Esophagus squamous epithelium (tissue), 5 donors: ENCODE measurements around the gene LRAT. TPM values are rescaled to one million over a fixed set of nuclear protein-coding genes. Genes with fewer than 3 reads are reported as not detected.
A peak's percentile ranks its signal among the peaks of the same experiment; 100 is the strongest.

Experiments used
- DNase-seq: peaks from one replicate; lab custom pipeline; 2025; lab: John Stamatoyannopoulos, UW
- H3K27ac ChIP-seq, 4 donors: fragments of 200-600 bp; sonication (generic); one replicate each; pipeline ENCODE4 v1.5.1; 2016 to 2019; ENCODE audit warnings: mild to moderate bottlenecking in 1 of 4
- H3K27me3 ChIP-seq, 4 donors: fragments of 200-600 bp; sonication (generic); 1 replicate in 3 of 4; 2 replicates in 1 of 4; pipeline versions ENCODE4 v1.5.1 to v1.6.0; 2017 to 2021; ENCODE audit warnings: antibody characterized with exemption in 1 of 4
- H3K36me3 ChIP-seq, 3 donors: fragments of 200-600 bp; sonication (generic); one replicate each; pipeline ENCODE4 v1.5.1; 2016 to 2019
- H3K4me1 ChIP-seq, 3 donors: fragments of 200-600 bp; sonication (generic); one replicate each; pipeline ENCODE4 v1.5.1; 2017 to 2019
- H3K4me3 ChIP-seq, 4 donors: fragments of 200-600 bp; sonication (generic); 1 replicate in 3 of 4; 2 replicates in 1 of 4; pipeline ENCODE4 v1.5.1; 2016 to 2019; ENCODE audit warnings: mild to moderate bottlenecking in 2 of 4, moderate library complexity in 1 of 4
- H3K9me3 ChIP-seq, 3 donors: fragments of 200-600 bp; sonication (generic); one replicate each; pipeline ENCODE4 v1.5.1; 2016 to 2019
- CTCF ChIP-seq, 6 experiments: fragments of 450-650 bp in 4 of 6; fragments of 200-600 bp in 2 of 6; sonication (generic) in 2 of 6; IDR thresholded peaks; one replicate each; pipeline ENCODE4 v1.5.1; 2016 to 2019; ENCODE audit warnings: antibody characterized with exemption in 6 of 6, mild to moderate bottlenecking in 4 of 6, moderate library complexity in 4 of 6
- POLR2A ChIP-seq, 4 donors: fragments of 450-650 bp; IDR thresholded peaks; one replicate each; pipeline ENCODE4 v1.6.1; 2017; ENCODE audit warnings: antibody characterized with exemption in 4 of 4, mild to moderate bottlenecking in 4 of 4, moderate library complexity in 3 of 4
- WGBS, 2 donors: methylation state at CpG; one replicate each; pipeline ENCODE4 v1.1.5; 2018; 5-methylcytosine and 5-hydroxymethylcytosine counted together
- intact Hi-C: fragments of 100-400 bp; cut with DNase I; formaldehyde crosslinking; loops from one replicate; pipeline ENCODE4 v1.15.0; 2022
- total RNA-seq, 4 donors: library from RNA; depleted of rRNA; stranded (reverse); fragments of >200 nt; gene quantifications; one replicate each; pipeline ENCODE4 v1.1.0, GENCODE V29; 2016
- donor health status: DM: yes; HTN: yes; CAD: no.

The LRAT gene
- total RNA-seq, 4 donors from 2014 or later: 0.19 to 0.88 (median 0.32) TPM; not detected in 1

GRCh38 chr4:154740462-154740861, 3.3 kb upstream of the LRAT start:
- peaks cover 0 to 56% (median 13%) of the 10 kb centered on the region in 4 donors for H3K27me3 ChIP-seq
- DNase-seq: no peak

GRCh38 chr4:154741131-154741665, 2.6 kb upstream of the LRAT start:
- TF ChIP-seq CTCF (IDR thresholded peaks at IDR 0.05): no peak
- TF ChIP-seq POLR2A (IDR thresholded peaks at IDR 0.05): no peak
- intact Hi-C loops: no loop called here
- Histone ChIP-seq H3K27ac (no peak overlapping the region), H3K4me3 (no peak overlapping the region), H3K4me1 (peaks cover 16 to 36% (median 20%) of the 10 kb centered on the region in 3 donors), H3K9me3 (no peaks in the 10 kb centered on the region), H3K27me3 (peaks cover 0 to 64% (median 13%) of the 10 kb centered on the region in 4 donors), H3K36me3 (no peaks in the 10 kb centered on the region)
- no peak for DNase-seq
- 34 to 40% methylated on average over 17 to 20 of the region's 20 CpGs for WGBS, 2 donors

More at GRCh38 chr4:154740462-154740861, 3.3 kb upstream of the LRAT start:
- Histone ChIP-seq H3K4me3 (no peak overlapping the region), H3K36me3 (no peaks in the 10 kb centered on the region), H3K27ac (no peak overlapping the region), H3K9me3 (no peaks in the 10 kb centered on the region), H3K4me1 (peaks cover 16 to 36% (median 20%) of the 10 kb centered on the region in 3 donors)
- WGBS, 2 donors: 68 to 87% methylated on average over 4 to 17 of the region's 24 CpGs
- TF ChIP-seq CTCF (IDR thresholded peaks at IDR 0.05) (no peak), POLR2A (IDR thresholded peaks at IDR 0.05) (no peak)
- intact Hi-C loops: no loop called here

- peak overlapping the region in 3 of 4 donors; percentile 15 to 71 (median 57) for H3K4me3 ChIP-seq
These were observed 1.6 kb upstream of the LRAT start for GRCh38 chr4:154741922-154742850.

GRCh38 chr4:154744341-154744926, 634 bp downstream of the LRAT start:
- peaks cover 0 to 90% (median 13%) of the 10 kb centered on the region in 4 donors for H3K27me3 ChIP-seq
- intact Hi-C loops: no loop called here

More at GRCh38 chr4:154741922-154742850, 1.6 kb upstream of the LRAT start:
- TF ChIP-seq POLR2A (IDR thresholded peaks at IDR 0.05) (no peak), CTCF (IDR thresholded peaks at IDR 0.05) (no peak)
- Histone ChIP-seq H3K9me3 (no peaks in the 10 kb centered on the region), H3K36me3 (no peaks in the 10 kb centered on the region), H3K27me3 (peaks cover 0 to 74% (median 13%) of the 10 kb centered on the region in 4 donors), H3K27ac (no peak overlapping the region), H3K4me1 (peaks cover 16 to 36% (median 20%) of the 10 kb centered on the region in 3 donors)
- DNase-seq: no peak
- WGBS, 2 donors: 4 to 12% methylated on average over 37 to 39 of the region's 49 CpGs
- intact Hi-C loops: no loop called here

More at GRCh38 chr4:154744341-154744926, 634 bp downstream of the LRAT start:
- H3K4me1 ChIP-seq: peaks cover 16 to 36% (median 20%) of the 10 kb centered on the region in 3 donors
- no peaks in the 10 kb centered on the region for H3K9me3 ChIP-seq
- H3K36me3 ChIP-seq: no peaks in the 10 kb centered on the region
- 20 to 21% methylated on average over 12 to 16 of the region's 31 CpGs for WGBS, 2 donors
- no peak overlapping the region for H3K27ac ChIP-seq
- DNase-seq: no peak
- peak in 1 of 6 experiments; percentile 0 for TF ChIP-seq CTCF (IDR thresholded peaks at IDR 0.05)
- no peak for TF ChIP-seq POLR2A (IDR thresholded peaks at IDR 0.05)
- H3K4me3 ChIP-seq: peak overlapping the region; percentile 45 to 71 (median 54)
